Erythroblast (primary cell): ENCODE measurements around the gene FGD6.
A peak's percentile ranks its signal among the peaks of the same experiment; 100 is the strongest.
"Not testable (repeated sequence)": the region's sequence is repeated elsewhere in the genome, so short reads cannot be mapped to it uniquely, and the experiment has no call there.

Source experiments
- DNase-seq, 2 experiments: peaks; one replicate each; lab custom pipeline; 2025; lab: John Stamatoyannopoulos, UW
- GATA1 ChIP-seq: IDR thresholded peaks from 2 replicates; pipeline ENCODE4 v1.6.1; 2011; ENCODE audit warnings: low read depth, mild to moderate bottlenecking, control low read depth, low read length, moderate library complexity
- POLR2A ChIP-seq: IDR thresholded peaks from 2 replicates; pipeline ENCODE4 v1.6.1; 2011; ENCODE audit warnings: mild to moderate bottlenecking, low read length

Gene FGD6

GRCh38 chr12:95126076-95126475, 91.2 kb downstream of the FGD6 start:
- no peak for DNase-seq
- no peak for TF ChIP-seq POLR2A
- no peak for TF ChIP-seq GATA1

- DNase-seq, result no peak
- TF ChIP-seq POLR2A, result no peak
- no peak for TF ChIP-seq GATA1
These were observed 93.2 kb downstream of the FGD6 start for GRCh38 chr12:95124106-95124505.

- TF ChIP-seq POLR2A (no peak), GATA1 (no peak)
- no peak for DNase-seq
These were observed 98.5 kb downstream of the FGD6 start for GRCh38 chr12:95118788-95119179.

- no peak for DNase-seq
- TF ChIP-seq POLR2A (no peak), GATA1 (no peak)
These were observed 99.0 kb downstream of the FGD6 start for GRCh38 chr12:95118138-95118787.

GRCh38 chr12:95117178-95117599, 100.1 kb downstream of the FGD6 start:
- peak; percentile 75 to 87 for DNase-seq

GRCh38 chr12:95116773-95117172, 100.5 kb downstream of the FGD6 start:
- no peak for DNase-seq
- TF ChIP-seq GATA1, result no peak
- TF ChIP-seq POLR2A, result no peak

More at GRCh38 chr12:95117178-95117599, 100.1 kb downstream of the FGD6 start:
- TF ChIP-seq GATA1 (no peak), POLR2A (no peak)

GRCh38 chr12:95116341-95116740, 100.9 kb downstream of the FGD6 start:
- no peak for DNase-seq
- no peak for TF ChIP-seq POLR2A
- no peak for TF ChIP-seq GATA1

- DNase-seq, result no peak
- TF ChIP-seq GATA1, result no peak
- TF ChIP-seq POLR2A, result no peak
These were observed 101.6 kb downstream of the FGD6 start for GRCh38 chr12:95115641-95116040.

GRCh38 chr12:95114766-95115405, 102.4 kb downstream of the FGD6 start:
- no peak for DNase-seq
- TF ChIP-seq GATA1, result no peak

GRCh38 chr12:95107362-95107761, 109.9 kb downstream of the FGD6 start:
- DNase-seq, result no peak
- no peak for TF ChIP-seq POLR2A
- TF ChIP-seq GATA1, result no peak

GRCh38 chr12:95105540-95105939, 111.7 kb downstream of the FGD6 start:
- TF ChIP-seq GATA1 (no peak), POLR2A (no peak)
- DNase-seq, result no peak

- TF ChIP-seq GATA1 (no peak), POLR2A (no peak)
- DNase-seq, result peak in 1 of 2 experiments; percentile 11
These were observed 112.3 kb downstream of the FGD6 start for GRCh38 chr12:95104919-95105452.

GRCh38 chr12:95102916-95103671, 114.2 kb downstream of the FGD6 start:
- TF ChIP-seq GATA1, result no peak
- no peak for DNase-seq

GRCh38 chr12:95101957-95102356, 115.3 kb downstream of the FGD6 start:
- DNase-seq, result not testable (repeated sequence)
